GM21619 (cell line): ENCODE results near the gene HDAC4.

ENCODE experiments used
- ATAC-seq: cut with Tn5 transposase; IDR thresholded peaks from one replicate; pipeline ENCODE4 v1.9.1; 2021; ENCODE audit not compliant: unreplicated experiment

Gene HDAC4

DNA sequence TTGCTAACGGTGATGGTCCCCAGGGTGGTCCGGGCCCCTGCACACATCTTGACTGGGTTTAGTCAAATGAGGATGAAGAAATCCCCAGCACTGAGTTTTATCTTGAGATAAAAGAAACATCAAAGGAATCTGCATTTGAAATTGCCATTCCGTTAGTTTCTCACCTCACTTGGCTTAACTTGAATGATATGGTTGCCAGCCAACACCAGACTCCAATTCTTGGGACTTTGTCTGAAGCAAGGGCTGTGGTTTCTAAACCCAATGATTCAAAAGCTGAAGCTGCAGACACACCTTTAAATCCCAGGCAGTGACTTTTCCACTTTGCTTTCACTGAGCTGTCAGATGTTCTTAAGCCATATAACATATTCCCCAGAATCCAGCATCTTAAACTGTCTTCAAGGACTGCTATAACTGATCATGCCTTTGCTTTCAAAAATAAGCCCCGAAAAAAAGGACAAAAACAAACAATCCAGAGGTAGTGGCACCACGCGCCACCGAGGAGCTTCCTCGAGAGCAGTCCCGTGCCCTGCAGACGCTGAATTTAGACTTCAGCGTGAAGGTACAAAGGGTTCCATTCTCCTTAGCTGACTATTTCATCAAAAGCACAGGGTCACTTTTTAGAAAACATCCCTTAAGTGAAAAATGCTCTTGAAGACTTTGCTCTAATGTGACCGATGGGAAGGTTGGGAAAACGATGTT is 189.3 kb downstream of the HDAC4 start:
- no peak for ATAC-seq

DNA sequence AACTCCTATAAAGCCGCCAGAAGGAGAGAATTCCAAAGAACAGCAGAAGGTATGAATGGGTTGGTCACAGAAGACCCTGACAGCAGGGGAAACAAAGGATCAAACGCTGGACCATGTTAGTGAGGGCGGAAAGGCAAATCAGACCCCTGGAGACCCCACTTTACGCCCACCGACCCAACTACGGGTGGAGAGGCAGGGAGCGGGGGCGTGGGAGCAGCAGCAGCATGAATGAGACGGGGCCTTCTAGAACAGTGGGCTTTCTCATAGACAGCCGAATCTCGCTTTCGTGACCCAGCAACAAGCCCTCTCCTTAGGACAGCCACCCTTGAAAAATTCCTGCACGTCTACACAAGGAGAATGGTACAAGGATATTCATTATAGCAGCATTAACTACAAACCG is 191.0 kb downstream of the HDAC4 start:
- ATAC-seq: no peak

DNA sequence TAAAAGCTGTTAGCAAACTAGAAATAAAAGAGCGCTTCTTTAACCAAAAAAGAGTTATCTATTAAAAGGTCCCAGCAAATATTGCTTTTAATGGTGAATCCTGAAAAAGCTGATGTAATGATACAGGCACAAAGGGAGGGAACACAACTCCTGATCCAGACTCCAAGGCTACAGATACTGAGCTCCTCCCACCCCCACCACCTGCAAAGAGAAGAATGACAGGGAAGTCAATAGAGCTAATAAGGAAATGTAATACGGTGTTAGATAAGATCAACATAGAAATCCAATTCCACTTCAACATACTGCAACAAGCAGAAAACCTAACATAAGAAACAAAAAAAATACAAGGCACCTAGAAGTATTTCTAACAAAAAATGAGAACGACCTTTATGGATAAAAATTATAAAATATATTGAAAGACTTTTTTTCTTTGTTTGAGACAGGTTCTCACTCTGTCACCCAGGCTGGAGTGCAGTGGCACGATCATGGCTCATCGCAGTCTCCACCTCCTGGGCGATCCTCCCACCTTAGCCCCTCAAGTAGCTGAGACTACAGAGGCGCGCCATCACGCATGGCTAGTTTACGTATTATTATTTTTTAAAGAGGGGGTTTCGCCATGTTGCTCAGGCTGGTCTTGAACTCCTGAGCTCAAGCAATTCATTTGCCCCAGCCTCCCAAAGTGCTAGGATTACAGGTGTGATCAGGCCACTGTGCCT is 192.2 kb downstream of the HDAC4 start:
- ATAC-seq: no peak

DNA sequence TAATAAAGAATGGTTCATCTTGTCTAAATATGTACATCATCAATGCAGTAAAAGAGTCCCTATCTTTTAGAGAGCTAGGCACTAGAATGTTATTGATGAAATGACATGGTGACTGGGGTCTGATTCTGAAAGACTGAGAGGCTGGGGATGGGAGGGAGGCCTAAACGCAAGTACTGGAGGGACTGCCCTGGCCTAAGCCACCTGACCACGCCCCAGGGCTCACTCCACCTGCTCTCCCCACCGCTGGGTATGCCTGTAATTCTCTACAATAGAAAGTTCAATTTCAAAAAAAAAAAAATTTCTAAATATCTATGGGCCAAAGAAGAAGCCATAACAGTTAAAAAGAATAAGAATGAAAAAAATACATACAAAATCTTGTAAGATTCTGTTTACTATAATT is 194.0 kb downstream of the HDAC4 start:
- no peak for ATAC-seq

DNA sequence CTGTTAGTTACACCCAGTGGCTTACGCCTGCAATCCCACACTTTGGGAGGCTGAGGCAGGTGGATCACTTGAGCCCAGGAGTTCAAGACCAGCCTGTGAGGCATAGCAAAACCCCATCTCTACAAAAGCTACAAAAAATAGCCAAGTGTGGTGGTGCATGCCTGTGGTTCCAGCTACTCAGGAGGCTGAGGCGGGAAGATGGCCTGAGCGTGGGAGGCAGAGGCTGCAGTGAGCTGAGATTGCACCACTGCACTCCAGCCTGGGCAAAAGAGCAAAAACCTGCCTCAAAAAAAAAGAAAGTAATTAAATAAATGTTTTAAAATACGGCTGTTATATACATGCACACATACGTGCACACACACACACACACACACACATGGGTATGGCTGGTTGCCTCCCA is 194.8 kb downstream of the HDAC4 start:
- no peak for ATAC-seq

GRCh38 chr2:239204876-239205468 is 195.8 kb downstream of the HDAC4 start:
- no peak for ATAC-seq

DNA sequence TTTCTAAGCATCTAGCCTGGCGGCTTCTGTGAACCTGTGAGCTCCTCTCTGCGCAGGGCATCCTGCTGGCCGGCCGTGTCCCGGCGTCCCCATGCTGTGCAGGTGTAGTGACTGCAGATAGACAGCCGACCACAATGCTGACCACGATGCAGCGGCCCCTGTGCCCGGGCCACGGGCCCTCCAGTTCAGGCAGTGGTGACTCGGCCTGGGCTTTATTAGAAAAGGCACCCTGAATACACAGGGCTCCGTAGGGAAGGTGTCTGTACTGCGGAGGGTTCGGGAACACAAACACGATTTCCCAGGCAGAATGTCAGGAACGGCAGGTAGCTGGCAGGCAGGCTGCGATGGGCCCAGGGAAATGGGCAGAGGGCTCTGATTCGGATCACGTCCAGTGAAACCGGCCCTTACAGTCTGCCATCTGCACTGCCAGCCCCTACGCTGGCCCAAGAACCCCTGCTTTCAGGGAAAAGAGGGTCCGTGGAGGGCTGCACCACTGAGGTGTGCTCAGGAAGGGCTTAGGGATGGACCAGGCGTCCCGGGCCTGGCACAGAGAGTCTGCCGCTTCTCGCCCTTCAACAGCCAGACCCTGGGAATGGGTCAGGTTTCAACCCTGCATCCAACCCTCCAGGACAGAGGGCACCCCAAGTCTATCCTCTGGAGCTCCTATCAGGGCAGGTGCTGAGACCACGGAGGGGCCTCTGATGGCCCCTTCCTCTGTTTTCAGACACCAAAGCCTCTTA is 196.5 kb downstream of the HDAC4 start:
- no peak for ATAC-seq

DNA sequence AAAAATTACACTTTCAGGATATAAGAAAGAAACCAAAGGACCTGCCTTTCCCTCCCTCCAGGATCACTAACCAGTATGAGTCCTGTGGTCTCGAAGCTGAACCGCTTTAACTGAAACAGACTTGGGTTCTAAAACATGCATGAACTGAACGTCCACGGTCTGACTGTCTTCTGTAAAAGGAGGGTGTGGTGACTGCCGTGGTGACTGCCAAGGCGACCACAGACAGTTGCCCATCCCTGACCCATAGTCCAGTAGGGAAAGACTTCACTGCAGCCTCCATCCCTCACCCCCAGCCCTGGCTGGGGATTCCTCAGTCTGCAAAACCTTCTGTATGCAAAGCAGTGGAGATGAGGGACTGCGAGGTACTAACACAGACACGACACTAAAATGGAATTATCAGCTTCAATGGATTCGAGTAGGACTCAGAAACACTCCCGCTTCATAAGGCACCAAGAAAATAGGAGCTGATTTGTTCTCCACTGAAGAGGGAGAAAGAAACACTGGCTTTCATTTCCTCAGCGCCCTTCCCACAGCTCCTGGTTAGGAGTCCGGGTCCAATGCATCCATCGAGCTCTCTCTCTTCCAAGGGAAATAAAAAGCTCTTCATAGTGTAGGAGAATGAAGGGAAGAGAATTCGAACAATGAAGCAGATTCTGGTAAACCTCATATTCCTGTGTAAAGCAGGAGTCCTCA is 197.2 kb downstream of the HDAC4 start:
- ATAC-seq: no peak

DNA sequence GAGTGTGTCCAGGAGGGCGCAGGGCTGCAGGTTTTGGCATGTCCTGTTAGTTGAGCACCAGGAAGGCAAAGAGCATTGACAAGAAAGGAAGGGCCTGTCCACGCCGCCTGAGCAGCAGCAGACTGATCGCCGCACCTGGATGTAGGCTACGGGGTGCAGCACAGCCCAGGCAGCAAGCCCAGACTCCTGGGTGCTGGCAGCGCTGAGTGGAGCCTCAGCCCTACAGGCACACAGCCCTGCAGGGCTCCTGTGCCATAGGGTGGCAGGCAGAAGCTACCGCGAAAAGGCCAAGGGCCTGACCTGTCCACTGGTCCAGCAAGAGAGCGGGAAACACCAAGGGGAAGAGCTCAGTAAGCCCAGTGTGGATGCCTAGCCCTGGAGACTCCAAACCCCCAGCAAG is 198.0 kb downstream of the HDAC4 start:
- no peak for ATAC-seq

- ATAC-seq: no peak
Measured at GRCh38 chr2:239202343-239202742, 198.5 kb downstream of the HDAC4 start.

GRCh38 chr2:239201884-239202283 is 198.9 kb downstream of the HDAC4 start:
- no peak for ATAC-seq

DNA sequence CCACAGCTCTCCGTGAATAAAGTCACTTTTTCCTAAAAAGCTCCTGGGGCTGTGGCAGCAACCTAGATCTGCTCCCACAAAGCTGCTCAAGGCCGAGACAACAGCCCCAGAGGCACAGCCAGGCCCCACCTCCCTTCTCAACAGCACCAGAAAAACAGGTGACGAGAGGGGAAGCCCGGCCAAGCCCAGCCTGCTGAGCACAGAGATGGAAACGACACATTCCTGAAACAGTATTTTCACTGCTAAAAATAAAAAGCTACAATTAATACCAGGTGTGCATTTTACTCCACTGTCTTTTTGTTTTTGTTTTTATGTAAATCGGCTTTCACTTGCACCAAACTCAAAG is 199.3 kb downstream of the HDAC4 start:
- ATAC-seq: no peak

DNA sequence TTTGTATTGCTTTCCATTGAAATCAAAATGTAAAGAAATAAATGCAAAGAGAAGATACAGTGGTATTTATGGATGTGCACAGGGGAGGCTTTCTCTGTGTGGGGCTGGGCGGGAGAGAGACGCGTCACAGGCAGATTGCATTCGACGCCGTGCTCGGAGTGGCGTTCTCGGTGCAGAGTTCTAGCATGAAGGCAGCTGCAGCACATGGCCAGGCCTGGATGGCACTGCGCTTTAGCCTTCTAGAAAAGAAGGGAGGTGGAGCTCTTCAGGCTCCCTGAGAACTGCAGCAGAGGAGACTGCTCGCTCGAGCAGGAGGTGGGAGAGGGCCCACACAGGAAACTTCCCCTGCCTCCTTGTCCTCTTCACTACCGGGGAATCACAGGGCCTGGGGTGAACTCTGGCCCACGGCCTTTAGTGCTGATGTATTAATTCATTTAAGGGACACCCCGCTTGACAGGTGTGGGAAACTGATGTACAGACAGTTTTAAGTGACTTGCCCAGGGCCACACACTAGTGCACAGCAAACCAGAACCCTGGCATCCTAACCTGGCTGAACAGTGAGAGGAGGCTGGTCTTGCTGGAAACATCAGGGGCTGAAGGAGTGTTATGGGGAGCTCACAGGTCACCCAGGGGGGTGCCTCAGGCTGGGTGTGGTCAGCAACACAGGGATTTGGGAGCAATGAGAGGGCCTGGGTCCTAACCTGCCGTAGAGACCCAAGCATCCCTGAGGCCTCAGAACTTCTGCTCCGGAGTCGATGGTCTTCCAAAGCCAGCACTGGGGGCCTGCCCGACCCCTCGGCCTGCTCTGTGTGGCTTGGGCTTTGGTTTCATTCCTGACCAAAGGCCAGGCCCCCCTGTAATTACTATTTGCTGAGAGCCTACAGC is 199.9 kb downstream of the HDAC4 start:
- ATAC-seq: no peak

DNA sequence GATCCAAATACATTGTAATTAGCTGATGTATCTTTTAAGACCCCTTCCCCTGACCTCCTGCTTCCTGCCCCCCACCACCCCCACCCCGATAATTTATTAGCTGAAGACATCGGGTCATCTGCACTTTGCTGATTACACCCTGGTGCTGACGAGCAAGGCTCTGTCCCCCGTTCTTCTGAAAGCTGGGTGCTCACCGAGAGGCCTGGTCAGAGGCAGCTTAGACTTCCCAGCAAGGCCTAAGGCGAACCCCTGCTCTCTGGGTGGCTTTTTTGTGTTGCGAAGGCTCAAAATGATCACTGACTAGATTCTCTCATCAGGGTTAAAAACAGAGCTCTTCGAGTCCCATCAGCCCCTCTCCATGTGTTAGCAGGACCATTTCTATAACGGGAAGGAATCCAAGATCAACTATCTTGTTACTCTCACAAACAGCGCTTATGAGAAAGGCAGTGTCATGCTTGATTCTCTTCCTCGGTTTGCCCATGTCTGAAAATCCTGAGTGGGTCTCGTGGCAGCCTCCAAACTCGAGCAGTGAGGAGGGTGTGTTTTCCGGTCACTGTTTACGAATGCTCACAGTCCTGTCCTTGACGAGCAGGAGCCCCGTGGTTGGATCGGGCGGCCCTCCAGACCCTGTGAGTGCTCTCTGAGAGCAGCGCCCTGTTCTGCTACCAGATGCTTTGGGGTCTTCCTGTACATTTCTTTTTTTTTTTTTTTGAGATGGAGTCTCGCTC is 201.6 kb downstream of the HDAC4 start:
- no peak for ATAC-seq

- no peak for ATAC-seq
Measured at GRCh38 chr2:239198221-239198620, 202.6 kb downstream of the HDAC4 start.

DNA sequence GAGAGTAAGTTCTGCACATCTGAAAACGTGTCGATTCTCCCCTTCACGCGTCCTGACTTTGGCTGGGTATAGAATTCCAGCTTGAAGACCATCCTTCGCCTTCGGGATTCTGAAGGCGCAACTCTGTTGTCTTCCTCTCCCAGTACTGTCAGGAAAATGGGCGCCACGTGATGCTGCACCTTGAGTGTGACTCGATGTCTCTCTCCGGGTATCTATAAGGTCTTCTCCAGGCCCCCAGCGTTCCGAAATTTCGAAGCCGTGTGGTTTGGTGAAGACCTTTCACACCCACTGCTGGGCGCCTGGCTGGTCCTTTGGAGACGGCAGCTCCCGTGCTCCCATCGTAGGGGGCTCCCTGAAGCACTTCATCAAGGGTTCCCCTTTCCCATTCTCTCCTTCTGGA is 203.7 kb downstream of the HDAC4 start:
- no peak for ATAC-seq

DNA sequence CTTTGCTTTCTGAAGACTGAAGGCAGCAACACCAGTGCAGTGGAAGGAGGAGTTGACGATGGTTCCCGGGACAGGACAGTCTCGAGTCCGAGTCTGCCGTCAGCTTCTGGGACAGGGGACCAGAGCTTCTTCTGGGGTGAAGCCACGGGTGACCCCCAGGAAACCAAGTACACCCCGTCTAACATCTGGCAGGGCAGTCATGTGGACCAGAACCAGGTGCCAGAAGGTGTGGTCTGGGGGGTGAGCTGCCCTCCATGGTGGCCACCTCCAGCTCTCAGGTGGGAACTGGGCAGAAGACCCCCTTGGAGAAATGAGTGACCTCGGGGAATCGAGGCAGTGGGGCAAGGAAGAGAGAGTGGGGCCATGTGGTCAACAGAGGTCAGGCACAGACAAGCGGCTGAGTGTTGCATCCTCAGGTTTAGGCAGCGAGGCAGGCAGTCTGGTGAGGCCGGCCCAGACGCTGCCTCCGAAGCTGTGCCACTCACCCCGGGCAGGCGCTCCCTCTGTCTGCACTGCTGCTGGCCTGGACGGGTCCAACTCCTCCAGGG is 204.3 kb downstream of the HDAC4 start:
- ATAC-seq: no peak

GRCh38 chr2:239195992-239196391 is 204.8 kb downstream of the HDAC4 start:
- ATAC-seq: no peak

DNA sequence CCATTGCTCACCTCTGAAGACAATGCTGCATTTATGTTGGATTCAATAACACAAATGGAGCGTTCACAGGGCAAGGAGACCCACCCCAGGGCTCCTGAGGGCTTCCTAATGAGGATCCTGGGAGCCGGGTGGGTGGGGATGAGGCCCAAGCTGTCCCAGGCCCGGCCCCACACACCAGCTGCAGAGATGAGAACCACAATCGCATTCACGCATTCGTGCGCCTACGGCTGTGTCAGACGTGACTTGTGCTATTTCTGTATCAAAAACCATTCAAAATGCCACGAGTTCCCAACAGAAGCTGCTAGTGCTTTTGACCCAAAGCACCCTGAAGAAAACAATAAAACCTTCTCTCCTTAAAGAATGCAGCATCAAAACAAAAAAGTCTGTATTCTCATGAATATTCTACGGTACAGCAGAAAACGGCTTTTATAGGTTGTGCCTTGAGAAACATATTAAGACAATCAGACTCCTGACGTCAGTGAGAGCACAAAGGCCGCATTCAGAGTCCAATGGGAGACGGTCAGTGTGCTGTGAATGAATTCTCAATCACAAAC is 205.4 kb downstream of the HDAC4 start:
- ATAC-seq: no peak
